CD1c-positive myeloid dendritic cell (primary cell): ENCODE measurements around the gene FER1L5.

Experiments used
- DNase-seq: peaks from one replicate; pipeline ENCODE4 v3.0.0-alpha.2; 2016; ENCODE audit errors: extremely low spot score

The FER1L5 gene

DNA sequence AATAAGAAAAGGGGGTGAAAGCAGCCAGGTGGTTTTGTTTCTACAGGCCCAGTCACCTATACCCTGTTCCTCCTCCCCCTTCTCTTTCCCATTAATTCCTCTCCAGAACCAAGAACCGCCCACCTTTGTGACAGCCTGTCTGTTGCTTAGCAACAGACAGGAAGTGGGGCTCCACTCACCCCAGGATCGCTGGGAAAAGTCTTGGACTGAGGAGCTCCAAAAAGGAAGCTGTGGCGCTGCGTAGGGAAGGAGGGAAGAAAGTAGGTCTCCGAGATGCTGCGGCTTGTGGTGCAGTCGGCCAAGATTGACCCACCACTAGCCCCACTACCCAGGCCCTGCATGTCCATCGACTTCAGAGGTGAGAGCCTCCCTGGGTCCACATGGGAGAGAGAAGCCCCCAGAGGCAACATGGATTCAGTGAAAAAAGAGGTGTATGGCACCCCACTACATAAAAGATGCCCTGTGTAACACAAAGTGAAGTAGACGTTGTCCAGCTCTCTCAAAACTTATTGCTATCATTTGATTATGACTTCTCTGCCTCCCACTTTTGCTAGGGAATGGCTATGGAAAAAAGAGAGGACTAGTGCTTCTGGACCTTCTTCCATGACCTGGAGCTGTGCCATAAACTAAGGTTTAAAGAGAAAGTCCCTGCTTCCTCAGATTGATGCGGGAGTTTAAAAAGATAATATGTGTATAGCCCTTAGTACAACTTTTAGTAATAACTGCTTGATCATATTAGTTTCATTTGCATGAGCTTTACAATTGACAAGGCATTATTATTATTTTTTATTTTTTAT, at the start of gene FER1L5:
Gene FER1L5, plus strand, starts transcription at position 201 of the 797 bp plus-strand sequence. Its CDS starts 73 bp downstream, at position 274.
- DNase-seq = no peak

DNA sequence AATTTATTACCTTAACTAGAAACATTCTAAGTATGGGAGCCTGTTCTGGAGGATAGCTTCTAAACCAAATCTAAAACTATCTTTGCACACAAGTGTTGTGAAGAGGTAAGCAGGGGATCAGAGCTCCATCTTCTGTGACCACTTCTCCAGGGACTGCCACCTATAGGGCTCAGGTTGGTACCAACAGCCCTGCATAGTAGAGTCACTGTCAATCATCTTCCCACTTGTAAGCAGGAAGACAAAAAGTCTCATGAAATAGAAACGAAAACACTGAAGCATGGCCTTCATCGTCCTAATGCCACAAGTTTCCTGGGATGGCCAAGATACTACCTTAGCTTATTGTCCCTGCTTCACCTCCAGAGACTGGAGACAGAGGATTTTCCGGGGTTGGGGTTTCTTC, 48.3 kb upstream of the FER1L5 start:
- no peak for DNase-seq

DNA sequence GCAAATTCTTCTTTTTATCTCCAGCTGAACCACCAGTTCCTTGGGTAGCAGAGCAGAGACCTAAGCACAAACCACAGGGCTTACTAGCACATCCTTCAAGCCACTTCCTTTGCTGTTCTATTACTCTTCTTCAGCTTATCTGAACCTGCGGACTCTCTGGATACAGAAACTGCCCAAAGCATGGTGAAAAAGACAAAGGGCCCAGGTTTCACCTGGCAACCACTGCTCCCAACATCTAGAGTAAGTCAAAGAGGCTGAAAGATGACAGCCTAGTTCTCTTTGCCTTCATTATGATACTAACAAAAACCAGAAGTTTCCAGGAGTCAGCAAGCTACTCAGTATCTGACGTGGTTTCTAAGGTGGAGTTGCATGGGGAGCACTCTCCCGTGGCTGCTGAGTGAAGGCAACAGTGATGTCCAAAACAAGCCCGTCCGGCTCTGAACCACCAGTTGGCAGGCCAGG, 47.8 kb upstream of the FER1L5 start:
- DNase-seq = no peak

GRCh38 chr2:96596596-96596995, 46.0 kb upstream of the FER1L5 start:
- no peak for DNase-seq

- no peak for DNase-seq
These were observed 42.6 kb upstream of the FER1L5 start for GRCh38 chr2:96599941-96600340.

GRCh38 chr2:96601382-96602292, 40.9 kb upstream of the FER1L5 start:
- DNase-seq = no peak

DNA sequence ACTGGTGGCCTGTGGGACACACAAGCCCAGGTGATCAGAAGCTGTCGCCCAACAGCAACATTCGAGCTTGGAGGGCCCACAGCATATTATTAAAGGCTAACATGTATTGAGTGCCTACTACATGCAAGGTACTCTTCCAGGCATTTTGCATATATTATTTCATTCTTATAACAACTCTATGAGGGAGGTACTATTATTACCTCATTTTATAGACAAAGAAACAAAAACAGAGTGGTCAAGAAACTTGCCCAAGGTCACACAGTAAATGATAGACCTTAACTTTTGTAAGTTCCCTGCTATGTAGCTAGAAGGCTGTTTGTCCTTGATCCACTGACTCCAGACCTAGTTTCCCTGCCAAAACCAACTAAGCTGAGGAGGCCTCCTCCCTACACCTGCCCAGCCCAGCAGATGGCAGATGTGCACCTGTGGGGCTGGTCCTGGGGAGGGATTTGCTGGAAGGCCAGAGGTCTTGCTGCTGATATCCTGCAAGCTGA, 40.2 kb upstream of the FER1L5 start:
- DNase-seq = no peak

GRCh38 chr2:96604104-96604503, 38.5 kb upstream of the FER1L5 start:
- DNase-seq = no peak

DNA sequence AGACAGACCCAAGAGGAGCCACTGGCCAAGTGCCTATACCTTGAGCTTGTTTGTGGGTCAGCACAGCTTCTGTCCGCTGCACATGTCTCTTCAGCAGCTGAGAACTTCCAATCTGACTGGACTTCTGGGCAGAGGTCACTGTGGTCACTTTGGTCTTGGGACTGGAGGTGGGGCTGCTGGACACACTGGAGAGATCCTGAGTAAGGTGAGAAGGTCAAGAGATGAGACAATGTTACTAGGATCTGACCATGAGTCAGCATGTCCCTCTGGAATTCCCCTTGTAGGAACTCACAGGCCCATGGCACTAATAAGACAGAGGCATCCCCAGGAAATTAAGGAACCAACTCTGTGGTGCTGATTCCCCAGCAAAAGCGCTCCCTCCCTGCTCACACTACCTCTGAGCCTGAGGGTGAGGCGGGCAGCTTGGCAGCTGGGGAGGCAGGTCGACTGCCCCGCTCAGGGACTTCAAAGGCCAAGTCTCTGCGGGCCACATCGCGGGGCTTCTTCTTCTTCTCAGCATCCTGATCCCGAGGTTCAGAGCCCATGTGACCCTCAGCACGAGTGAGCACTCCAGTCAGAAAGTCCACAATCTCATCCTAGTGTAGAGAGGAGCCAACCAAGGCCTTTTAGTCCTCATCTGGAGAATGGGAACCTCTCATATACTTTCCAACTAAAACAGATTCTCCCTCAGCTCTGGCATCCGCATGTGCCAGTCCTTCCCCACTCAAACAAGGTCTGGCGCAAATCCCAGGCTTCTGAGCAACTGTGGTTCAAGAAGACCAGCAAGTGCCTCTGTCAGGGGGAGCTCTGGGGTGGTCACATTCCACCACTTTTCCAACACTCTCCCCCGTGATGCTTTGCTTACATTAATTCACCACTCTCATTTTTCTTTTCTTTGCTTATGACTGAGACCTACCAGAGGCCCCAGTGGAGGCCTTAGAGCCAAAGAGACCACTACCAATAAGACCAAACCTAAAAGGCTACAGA, 33.8 kb upstream of the FER1L5 start:
- peak; percentile 74 for DNase-seq

DNA sequence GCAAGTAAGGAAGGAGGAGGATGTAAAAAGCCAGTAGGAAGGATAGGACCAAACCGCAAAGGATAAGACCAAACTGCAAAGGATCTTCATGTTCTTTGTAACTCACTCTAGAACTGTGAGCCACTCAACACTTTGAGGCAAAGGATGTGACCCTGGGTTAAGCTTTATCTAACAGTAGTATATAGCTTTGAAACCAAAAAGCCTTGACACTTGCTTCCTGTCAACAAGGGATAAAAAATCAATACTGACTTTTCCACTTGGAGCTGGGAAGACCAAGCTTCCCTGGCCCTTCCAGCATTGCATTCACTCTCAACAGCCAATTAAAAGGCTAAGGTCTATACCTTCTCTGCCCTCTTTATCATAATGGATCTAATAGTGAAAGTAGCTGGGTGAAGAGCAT, 26.4 kb upstream of the FER1L5 start:
- no peak for DNase-seq

- no peak for DNase-seq
These were observed 26.0 kb upstream of the FER1L5 start for GRCh38 chr2:96616535-96616934.

DNA sequence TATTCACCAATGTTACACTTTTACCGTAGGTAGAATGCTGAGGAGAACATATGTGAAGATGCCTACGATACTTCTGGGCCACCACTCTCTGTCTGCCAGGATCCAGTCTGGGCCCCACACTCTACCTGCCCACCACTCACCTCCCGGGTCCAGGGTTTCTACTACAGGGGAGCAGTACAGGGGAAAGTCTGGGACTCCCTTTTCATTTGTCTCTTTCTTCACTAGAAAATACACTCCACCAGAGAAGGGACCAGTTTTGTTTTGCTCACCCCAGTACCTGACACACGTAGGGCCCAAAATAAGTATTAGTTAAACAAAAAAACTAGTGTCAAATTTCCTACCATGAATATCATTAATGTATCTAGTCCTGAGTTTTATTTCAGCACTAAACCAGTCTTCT, 25.6 kb upstream of the FER1L5 start:
- DNase-seq = no peak

DNA sequence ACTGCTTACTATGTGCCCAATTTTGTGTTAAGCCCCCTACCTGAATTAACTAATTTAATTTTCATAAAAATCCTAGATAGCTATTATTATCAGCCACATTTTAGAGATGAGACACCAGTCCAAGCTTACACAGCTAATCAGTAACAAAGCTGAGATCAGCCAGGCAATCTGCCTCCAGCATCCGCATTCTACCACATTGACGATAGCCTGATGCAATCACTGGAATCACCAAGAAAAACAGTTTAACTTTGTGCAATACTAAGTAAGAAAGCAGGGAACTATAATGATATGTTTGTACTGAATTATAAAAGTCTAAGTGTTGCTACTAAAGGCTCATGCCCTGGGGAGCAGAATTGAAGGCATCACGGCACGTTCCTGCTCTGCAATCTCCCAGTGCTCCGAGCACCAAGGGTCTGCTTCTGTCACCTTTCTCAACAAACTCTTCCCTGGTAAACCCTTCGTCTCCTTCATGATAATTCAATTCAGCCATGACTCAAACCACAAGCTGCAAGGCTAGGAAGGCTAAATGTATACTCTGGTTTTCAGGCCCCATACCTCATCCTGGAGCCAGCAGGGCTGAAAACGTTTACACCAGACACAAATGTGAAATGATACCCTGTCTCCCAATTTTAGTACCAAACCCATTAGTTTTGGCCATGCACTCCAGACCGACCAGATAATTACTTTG, 23.8 kb upstream of the FER1L5 start:
- peak; percentile 43 for DNase-seq

DNA sequence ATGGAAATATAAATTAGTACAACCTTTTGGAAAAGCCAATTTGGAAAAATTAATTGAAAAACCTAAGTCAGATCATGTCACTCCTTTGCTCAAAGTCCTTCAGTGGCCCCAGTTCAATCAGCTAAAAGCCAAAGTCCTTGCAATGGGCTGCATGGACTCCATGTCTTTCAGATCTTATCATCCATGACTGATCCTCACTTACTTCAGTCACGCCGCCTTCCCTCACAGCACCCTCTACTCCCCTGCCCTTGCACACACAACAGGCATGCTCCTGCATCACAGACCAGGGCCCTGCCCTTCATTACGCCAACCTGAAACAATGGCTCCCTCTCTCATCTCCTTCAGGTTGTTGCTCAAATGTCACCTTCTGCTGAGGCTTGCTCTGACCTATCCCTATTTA, 20.0 kb upstream of the FER1L5 start:
- DNase-seq = no peak

- peak; percentile 78 for DNase-seq
These were observed 19.4 kb upstream of the FER1L5 start for GRCh38 chr2:96623116-96623515.

- DNase-seq = no peak
These were observed 16.7 kb upstream of the FER1L5 start for GRCh38 chr2:96625571-96626552.

- no peak for DNase-seq
These were observed 16.0 kb upstream of the FER1L5 start for GRCh38 chr2:96626553-96626942.

DNA sequence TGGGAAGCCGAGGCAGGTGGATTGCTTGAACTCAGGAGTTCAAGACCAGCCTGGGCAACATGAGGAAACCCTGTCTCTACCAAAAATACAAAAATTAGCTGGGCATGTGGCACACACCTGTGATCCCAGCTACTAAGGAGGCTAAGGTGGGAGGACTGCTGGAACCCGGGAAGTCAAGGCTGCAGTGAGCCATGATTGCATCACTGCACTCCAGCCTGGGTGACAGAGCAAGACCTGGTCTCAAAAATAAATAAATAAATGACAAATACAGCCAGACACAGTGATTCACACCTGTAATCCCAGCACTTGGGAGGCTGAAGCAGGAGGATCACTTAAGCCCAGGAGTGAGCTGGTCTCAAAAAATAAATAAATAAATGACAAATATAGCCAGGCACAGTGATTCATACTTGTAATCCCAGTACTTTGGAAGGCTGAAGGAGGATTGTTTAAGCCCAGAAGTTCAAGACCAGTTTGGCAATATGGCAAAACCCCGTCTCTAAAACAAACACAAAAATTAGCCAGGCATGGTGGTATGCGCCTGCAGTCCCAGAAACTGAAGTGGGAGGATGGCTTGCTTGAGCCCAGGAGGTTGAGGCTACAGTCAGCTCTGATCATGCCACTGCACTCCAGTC, 10.6 kb upstream of the FER1L5 start:
- DNase-seq = no peak

DNA sequence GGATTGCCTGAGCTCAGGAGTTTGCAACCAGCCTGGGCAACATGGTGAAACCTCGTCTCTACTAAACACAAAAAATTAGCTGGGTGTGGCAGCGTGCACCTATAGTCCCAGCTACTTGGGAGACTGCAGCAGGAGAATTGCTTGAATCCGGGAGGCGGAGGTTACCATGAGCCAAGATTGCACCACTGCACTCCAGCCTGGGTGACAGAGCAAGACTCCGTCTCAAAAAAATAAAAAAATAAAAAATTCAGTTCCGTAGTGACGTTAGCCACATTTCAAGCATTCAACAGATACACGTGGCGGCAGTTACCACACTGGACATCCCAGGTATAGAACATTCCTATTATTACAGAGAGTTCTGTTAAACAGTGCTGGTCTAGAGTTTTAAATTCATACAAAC, 8.9 kb upstream of the FER1L5 start:
- no peak for DNase-seq
